ENCODE data around the gene DCDC2.

The DCDC2 gene

DNA sequence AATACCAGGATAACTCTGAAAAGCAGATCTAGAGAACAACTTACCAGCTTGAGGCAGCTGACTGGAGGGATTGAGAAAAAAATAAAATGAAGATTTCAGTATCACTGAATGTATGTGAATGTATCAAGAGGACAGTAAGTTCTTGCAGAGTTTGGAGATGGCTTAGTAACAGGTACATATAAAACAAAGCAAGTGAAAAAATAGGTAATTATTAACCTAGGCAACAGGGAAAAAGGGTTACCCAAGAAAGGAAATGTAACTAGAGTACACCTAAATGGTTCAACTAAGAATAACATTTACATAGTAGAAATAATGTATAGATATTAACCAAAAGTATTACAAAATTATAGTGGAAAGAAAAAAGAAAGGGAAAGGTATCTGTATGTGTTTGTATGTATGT, 164.5 kb downstream of the DCDC2 start:
- TF ChIP-seq SPI1 (IDR thresholded peaks at IDR 0.05; ENCODE audit: borderline replicate concordance, low read depth) = no peak
- TF ChIP-seq, protein P1, sequence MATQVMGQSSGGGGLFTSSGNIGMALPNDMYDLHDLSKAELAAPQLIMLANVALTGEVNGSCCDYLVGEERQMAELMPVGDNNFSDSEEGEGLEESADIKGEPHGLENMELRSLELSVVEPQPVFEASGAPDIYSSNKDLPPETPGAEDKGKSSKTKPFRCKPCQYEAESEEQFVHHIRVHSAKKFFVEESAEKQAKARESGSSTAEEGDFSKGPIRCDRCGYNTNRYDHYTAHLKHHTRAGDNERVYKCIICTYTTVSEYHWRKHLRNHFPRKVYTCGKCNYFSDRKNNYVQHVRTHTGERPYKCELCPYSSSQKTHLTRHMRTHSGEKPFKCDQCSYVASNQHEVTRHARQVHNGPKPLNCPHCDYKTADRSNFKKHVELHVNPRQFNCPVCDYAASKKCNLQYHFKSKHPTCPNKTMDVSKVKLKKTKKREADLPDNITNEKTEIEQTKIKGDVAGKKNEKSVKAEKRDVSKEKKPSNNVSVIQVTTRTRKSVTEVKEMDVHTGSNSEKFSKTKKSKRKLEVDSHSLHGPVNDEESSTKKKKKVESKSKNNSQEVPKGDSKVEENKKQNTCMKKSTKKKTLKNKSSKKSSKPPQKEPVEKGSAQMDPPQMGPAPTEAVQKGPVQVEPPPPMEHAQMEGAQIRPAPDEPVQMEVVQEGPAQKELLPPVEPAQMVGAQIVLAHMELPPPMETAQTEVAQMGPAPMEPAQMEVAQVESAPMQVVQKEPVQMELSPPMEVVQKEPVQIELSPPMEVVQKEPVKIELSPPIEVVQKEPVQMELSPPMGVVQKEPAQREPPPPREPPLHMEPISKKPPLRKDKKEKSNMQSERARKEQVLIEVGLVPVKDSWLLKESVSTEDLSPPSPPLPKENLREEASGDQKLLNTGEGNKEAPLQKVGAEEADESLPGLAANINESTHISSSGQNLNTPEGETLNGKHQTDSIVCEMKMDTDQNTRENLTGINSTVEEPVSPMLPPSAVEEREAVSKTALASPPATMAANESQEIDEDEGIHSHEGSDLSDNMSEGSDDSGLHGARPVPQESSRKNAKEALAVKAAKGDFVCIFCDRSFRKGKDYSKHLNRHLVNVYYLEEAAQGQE (IDR thresholded peaks at IDR 0.05; ENCODE audit: insufficient replicate concordance, low read depth) = no peak
- TF ChIP-seq, protein P2, sequence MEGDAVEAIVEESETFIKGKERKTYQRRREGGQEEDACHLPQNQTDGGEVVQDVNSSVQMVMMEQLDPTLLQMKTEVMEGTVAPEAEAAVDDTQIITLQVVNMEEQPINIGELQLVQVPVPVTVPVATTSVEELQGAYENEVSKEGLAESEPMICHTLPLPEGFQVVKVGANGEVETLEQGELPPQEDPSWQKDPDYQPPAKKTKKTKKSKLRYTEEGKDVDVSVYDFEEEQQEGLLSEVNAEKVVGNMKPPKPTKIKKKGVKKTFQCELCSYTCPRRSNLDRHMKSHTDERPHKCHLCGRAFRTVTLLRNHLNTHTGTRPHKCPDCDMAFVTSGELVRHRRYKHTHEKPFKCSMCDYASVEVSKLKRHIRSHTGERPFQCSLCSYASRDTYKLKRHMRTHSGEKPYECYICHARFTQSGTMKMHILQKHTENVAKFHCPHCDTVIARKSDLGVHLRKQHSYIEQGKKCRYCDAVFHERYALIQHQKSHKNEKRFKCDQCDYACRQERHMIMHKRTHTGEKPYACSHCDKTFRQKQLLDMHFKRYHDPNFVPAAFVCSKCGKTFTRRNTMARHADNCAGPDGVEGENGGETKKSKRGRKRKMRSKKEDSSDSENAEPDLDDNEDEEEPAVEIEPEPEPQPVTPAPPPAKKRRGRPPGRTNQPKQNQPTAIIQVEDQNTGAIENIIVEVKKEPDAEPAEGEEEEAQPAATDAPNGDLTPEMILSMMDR (IDR thresholded peaks at IDR 0.05; ENCODE audit: insufficient read depth, low read length) = no peak
- no peak for TF ChIP-seq GABPA (IDR thresholded peaks at IDR 0.05; ENCODE audit: low read depth)
- no peak for TF ChIP-seq POLR2AphosphoS5 (IDR thresholded peaks at IDR 0.05; ENCODE audit: low read depth)
- no peak for DNase-seq (ENCODE audit: low read depth in 1 of 2, low spot score in 1 of 2)
- no peaks in the 10 kb centered on the region for H3K27me3 ChIP-seq (ENCODE audit: insufficient read depth, poor library complexity, severe bottlenecking)
- H3K27ac ChIP-seq (replicated peaks) = no peak overlapping the region
- H3K4me3 ChIP-seq (replicated peaks; ENCODE audit: insufficient read depth, low read length) = no peak overlapping the region

DNA sequence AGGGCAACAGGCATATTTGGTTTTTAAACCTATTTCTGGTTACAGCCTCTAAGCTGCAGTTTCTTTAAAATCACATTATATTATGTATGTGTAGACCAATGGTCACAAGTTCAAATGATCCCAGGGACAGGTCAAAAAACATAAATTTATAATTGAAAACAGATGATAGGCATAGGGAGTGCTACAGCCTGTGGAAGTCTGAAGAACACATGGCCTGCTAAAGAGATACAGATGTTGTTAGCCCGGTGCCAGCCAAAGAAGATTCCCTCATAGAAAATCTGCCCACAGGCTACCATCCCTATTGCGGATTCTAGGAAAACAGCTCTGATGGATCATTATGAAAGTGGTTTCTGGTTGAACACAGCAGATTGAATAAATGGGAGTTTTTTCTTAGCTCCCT, 166.5 kb downstream of the DCDC2 start:
- Histone ChIP-seq H3K27ac (replicated peaks) (no peak overlapping the region), H3K27me3 (ENCODE audit: insufficient read depth, poor library complexity, severe bottlenecking) (no peaks in the 10 kb centered on the region), H3K4me3 (replicated peaks; ENCODE audit: insufficient read depth, low read length) (no peak overlapping the region)
- TF ChIP-seq GABPA (IDR thresholded peaks at IDR 0.05; ENCODE audit: low read depth) (no peak), POLR2AphosphoS5 (IDR thresholded peaks at IDR 0.05; ENCODE audit: low read depth) (no peak), SPI1 (IDR thresholded peaks at IDR 0.05; ENCODE audit: borderline replicate concordance, low read depth) (no peak)
- TF ChIP-seq, protein P1 (IDR thresholded peaks at IDR 0.05; ENCODE audit: insufficient replicate concordance, low read depth) = no peak
- TF ChIP-seq, protein P2 (IDR thresholded peaks at IDR 0.05; ENCODE audit: insufficient read depth, low read length) = no peak
- no peak for DNase-seq (ENCODE audit: low read depth in 1 of 2, low spot score in 1 of 2)

DNA sequence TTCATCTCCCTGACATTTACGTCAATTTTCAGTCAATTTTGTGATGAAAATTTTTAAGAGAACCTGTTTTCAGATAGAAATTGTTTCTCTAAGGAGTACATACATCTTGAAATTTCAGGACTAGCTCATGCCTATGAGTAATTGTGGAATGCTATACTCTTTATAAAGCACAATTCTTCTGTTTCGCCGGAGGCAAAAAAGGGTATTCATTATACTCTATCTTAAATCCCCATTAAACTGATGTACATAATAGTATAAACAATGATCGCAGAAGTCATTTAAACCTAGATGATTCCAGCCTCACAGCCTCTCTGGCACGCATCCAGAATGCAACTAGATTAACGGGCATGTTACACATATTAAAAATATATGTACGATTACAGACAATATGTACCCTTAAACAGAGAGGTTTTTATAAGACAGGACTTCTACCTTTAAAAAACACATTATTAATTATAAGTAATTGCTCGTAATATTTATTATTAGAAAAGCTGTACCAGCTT, 169.2 kb downstream of the DCDC2 start:
- DNase-seq (ENCODE audit: low read depth in 1 of 2, low spot score in 1 of 2) = no peak
- Histone ChIP-seq H3K4me3 (replicated peaks; ENCODE audit: insufficient read depth, low read length) (no peak overlapping the region), H3K27me3 (ENCODE audit: insufficient read depth, poor library complexity, severe bottlenecking) (no peaks in the 10 kb centered on the region), H3K27ac (replicated peaks) (no peak overlapping the region)
- TF ChIP-seq, protein P1 (IDR thresholded peaks at IDR 0.05; ENCODE audit: insufficient replicate concordance, low read depth) = no peak
- TF ChIP-seq, protein P2 (IDR thresholded peaks at IDR 0.05; ENCODE audit: insufficient read depth, low read length) = no peak
- TF ChIP-seq POLR2AphosphoS5 (IDR thresholded peaks at IDR 0.05; ENCODE audit: low read depth) = no peak
- TF ChIP-seq GABPA (IDR thresholded peaks at IDR 0.05; ENCODE audit: low read depth) = no peak
- no peak for TF ChIP-seq SPI1 (IDR thresholded peaks at IDR 0.05; ENCODE audit: borderline replicate concordance, low read depth)

All from HL-60 (cell line).